GM19035 (cell line): ENCODE results near the gene SDHB.
"Not testable (repeated sequence)": the region's sequence is repeated elsewhere in the genome, so short reads cannot be mapped to it uniquely, and the experiment has no call there.

Experiments used
- ATAC-seq: cut with Tn5 transposase; IDR thresholded peaks from one replicate; pipeline ENCODE4 v1.9.1; 2021; ENCODE audit not compliant: unreplicated experiment

Gene SDHB

DNA sequence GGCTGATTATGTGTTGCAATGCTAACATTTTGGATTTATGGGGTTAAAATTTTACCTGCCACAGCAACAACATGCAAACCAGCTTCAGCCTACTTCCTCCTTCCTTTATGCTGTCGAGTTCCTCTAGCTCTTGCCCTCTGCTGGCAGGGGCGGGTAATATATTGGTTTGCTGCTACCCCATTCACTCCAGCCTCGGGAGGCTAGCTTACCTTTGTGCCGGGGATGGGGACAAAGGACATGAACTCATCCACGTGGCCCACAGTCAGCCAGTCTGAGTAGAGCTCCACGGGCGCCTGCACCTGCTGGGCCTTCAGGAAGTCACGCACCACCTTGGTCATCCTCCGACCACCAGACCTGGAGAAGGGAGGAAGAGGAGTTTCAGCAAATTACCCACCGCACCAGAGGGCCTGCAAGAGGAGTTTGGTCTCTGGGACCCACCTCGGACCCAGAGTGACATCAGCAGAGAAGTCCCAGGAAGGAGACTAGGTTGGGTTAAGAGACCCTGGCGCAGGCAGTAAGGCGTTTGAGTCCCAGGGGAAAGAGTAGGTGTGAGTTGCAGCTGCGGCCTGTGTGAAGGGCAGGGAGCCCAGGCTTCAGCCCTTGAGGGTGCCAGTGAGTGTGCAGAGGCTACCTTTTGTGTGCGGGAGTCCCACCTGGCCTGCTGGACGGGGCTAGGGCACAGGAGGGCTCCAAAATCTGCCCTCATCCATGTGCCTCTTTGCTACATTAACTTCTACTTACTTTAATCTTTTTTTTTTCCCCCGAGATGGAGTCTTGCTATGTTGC, 21.8 kb upstream of the SDHB start:
- no peak for ATAC-seq

DNA sequence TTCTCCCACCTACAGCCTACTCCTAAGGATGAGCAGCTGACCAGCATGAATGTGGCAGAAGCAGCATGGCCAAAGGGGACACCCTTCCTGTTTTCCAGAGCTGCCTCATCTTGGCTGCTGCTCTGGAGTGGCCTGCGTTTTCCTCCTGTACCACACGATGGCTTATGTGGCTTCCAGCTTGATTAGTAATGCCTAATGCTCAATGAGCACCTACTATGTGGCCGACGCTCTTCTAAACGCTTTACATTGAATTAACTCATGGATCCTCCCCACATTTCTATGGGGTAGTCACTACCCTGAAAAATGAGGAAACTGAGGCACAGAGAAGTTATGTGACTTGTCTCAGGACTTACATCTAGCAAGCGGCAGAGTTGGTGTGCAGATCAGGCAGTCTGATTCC, 18.0 kb upstream of the SDHB start:
- no peak for ATAC-seq

DNA sequence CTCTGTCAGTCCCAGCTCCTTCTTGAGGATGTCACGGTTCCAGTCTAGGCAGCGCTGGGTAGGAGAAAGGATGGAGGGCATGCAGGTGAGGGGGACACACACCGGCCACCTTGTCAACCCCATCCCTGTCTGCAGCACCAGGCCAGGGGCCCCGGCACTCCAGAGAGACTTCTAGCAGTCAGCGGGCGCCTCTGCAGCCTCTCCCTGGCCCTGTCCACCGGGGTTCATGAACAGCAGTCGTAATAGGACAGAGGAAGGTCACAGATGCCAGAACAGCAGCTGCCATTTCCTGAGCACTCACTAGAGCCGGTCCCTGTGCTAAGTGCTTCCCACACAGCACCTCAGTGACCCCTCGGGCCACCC, 16.3 kb upstream of the SDHB start:
- no peak for ATAC-seq

DNA sequence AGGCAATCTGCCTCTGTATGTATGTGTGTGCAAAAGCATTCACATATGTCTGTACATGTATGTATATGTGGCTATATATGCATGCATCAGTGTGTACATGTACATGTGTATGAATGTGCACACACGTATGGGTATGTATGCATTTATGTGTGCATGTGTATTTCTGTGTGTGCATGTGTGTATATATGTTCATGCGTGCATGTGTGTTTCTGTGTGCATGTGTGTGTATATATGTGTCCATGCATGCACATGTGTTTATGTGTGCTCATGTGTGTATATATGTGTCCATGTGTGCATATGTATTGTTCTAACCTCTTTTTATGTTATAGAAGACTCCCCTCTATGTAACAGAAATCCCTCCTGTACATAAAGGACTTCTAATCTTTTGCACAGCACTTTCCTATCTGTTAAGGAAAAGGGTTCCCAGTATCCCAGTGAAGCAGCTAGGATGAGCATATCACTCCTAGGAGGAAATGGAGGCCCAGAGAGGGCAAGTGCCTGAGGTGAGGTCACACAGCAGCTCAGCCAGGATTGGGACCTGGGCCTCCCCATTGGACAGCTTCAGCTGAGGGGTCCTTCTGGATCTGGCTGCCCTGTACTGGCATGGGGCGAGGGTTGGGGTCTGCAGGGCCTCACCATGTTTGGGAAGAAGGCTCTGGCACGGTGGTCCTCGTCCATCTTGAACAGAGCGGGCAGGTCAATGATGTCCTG, 15.8 kb upstream of the SDHB start:
- ATAC-seq: no peak

DNA sequence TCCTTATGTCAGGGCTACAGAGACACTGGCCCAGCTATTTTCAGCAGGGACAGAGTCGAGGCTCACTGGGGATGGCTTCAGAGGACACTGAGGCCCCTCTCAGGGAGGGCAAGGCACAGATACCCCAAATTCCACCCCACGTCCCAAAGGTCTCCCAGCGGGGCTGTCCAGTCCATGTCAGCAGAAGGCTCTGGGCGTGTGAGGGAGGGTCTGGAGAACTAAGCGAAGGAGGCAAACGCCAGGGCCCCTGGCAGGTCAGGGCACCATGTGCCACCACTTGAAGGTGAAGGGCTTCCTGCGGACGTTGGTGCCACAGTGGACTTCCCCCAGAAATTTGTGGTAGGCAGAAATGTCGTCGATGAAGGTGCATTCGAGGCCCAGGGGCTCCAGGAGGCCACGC, 15.0 kb upstream of the SDHB start:
- no peak for ATAC-seq

DNA sequence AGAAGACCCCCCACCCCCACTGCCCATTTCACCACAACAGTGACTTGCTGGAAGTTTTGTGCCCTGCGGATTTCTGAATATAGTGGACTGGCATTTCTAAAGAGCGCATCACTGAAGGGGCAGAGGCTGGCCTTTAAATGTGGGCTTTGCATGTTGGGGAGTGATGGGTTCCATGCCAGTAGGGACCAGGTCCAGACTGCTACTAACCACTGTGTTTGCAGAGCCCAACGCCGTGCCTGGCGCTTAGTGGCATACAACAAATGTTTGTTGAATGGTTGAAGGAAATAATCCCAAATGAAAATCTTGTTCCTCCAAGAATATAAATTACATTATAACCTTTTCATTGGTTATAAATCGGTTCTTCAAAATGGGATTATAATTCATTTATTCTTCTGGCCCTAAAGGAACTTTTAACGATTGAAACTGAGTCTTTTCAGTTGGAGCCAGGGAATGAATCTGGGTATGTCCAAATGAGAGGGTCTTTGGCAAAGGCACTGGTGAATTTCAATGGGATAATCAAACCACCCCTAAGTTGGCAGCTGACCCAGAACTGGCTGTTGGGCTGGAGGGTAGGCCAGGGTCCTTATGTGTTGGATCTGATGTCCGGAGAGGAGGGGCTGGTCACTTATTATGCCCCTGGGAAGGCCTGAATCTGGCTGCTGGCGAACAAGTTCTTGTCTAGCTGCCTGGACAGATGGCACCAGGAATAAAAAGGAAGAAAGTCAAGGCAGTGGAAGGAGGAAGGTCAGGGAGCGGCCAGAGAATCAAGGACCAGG, 13.8 kb upstream of the SDHB start:
- ATAC-seq: no peak

DNA sequence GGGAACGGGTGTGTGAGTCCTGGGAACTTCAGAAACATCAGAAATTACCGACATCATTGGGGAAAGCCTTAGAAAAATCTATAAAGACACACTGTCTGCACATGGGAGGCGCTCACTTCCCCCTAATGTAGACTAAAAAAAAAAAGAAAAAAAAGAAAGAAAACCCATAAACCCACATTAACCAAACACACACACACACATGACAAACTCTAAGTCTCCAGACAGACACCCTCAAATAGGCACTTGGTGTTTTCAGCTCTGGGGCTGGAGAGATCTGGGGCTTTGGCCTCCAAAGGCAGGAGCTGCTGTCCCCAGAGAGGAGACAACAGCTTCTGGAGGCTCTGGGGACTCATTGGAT, 13.2 kb upstream of the SDHB start:
- ATAC-seq: no peak

DNA sequence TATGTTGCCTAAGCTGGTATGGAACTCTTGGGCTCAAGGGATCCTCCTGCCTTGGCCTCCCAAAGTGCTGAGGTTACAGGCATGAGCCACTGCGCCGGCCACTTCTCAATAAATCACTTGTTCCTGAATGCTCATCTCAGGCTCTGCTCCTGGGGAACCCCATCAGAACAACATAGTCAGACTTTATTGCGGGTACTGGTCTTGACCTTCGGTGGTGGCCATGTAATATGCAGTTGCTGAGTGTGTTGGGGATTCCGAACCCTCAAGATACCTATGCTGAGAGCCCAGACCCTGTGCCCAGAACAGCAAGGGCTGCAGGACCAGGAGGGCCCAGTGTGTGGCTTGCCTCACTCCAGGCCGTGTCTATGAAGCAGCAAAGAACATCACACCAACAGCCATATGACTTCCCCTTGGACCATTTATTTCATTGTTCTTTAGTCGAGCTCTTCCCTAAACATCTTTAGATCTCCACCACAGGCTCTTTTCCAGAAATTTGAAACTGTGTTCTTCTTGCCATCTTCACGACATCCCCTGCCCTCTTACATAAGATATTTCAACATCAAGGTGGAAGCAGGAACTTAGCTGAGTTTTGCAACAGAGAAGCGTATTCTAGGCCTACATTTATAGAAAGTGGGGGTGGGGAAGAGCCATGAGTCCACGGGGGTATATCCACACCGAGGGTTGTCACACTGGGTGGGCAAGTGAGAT, 12.7 kb upstream of the SDHB start:
- no peak for ATAC-seq

DNA sequence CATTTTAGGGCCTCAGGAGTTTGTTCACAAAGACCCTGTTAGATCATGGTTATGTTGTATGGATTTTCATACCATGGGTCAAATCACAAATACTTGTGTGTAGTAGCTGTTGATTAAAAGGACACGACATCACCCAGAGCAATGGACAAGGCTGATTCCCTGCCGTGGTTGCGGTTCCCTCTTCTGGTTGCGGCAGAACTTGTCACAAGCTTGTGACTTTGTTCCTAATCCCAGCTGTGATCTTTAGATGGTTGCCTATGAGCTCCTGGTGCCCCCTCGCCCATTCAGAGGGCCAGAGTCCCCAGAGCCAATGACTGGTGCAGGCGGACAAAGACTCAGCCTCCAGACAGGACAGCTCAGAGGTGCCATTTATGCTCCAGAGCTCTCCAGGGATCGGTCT, 11.8 kb upstream of the SDHB start:
- ATAC-seq: no peak

DNA sequence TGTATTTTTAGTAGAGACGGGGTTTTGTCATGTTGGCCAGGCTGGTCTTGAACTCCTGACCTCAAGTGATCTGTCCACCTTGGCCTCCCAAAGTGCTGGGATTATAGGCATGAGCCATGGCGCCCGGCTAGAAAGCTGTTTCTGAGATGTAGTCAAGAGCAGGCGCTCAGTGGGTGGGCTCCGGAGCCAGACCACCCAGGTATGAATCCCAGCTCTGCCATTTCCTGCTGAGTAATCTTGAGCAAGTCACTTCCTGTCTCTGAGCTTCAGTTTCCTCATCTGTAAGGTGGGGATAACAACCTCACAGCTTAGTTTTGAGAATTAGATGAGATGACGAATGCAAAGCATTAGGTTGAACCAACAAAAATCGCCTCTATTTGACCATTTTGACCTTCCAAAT, 8.9 kb upstream of the SDHB start:
- not testable (repeated sequence) for ATAC-seq

DNA sequence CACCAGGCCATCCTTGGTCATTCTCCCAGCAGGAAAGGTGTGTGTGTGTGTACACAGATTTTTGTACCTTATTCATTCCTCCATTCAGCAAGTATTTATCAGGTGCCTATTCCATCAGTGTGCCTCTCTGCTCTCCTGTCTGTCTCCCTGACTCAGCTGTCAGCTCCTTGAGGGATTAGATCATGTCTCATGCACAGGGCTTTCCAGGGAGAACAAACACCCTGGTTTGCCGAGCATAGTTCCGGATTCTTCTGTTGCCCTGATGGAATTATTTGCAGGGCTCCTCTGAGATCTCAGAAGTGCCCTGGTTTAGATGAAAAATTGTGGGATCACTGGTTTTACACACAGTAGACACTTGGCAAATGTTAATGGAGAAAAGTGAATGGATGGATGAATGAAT, 8.1 kb upstream of the SDHB start:
- no peak for ATAC-seq

DNA sequence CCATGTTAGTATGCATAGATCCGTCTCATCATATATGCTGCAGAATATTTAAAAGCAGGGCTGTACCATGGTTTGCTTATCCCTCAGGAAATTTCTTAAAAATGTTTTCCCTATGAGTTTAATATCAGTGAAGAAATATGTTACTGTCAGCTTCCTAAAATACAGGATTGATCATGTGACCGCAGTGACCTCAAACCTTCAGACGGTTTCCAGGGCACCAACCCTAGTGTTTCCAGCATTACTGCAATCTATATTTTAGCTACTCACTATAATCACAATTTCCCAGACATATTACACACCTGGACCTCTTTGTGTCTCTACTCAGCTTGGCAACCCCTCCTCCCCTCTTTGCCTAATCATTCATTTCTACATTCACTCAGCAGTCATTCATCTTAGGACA, 7.7 kb upstream of the SDHB start:
- ATAC-seq: no peak

DNA sequence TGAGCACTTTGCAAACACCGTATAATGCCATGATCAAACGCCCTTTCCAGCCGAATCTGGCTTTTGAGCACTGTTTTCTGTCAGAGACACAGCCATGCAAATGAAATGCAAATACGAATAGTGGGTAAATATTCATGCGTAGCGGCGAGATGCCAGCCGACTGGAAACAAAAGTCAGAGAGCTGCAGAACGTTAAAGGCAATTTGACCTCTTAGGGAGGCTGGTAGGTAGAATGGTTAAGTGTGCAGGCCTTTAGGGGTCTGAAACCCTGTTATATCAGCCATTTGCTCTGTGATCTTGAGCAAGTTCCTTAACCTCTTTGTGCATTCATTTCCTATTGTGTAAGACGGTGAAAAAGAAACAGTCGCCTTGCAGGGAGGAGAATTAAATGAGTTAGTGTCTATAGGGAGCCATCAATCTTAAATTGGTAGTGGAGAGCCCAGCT, 6.5 kb upstream of the SDHB start:
- ATAC-seq: no peak

DNA sequence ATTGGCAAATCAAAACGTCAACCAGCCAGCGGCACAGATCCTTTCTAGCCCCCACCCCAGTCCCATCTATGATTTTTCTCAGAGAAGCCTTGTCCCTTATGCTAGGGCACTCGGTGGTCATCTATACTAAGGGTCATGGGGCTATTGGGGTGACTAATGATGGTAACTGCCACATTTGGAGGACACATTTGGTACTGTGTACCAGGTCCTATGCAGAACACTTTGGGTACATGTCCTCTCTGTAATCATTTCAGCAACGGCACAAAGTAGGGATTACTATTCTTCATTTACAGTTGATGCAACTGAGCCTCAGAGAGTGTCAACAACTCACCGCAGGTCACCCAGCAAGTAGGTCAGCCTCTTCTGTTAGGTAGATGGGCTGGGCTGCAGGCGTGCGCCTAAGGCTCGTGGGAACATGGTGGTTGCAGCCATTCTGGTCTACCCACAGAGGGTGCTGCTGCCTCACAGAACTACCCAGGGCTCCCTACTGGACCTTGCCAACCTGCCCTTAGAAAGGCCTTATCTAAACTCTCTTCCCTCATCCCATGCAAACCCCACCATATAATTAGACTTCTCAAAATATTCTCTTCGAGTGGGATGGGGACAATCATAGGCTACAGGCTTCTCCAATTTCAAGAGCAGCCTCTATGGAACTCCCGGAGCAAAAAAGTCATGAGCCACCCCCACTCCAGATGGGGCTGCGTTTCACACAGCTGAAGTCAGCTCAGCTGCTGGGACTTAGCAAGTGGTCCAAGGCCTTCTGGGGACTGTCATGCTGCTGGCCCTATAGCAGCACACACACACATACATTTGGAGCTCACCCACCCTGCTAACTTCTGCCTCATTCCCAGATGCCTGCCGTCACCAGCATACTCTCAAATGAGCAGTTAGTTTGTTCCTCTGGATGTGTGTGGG, 5.8 kb upstream of the SDHB start:
- ATAC-seq: no peak

DNA sequence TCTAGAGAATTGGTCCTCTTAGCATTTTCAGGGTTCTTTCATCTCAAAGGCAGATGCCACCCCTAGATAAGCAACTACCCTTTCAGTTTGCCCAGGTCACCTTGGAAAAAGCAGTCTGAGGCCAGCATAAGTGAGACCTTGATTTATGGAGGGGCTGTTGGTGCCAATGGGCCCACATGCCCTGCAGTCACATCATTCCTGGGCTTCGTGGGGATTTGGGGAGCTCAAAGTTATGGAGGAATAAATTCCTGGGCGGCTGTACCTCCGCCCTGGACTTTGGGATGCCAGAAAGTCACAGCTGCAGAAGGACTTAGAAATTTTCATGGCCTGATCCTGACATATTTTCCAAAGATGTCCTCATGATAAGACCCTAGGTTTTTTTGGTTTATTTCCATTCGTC, 2.7 kb upstream of the SDHB start:
- ATAC-seq: no peak

DNA sequence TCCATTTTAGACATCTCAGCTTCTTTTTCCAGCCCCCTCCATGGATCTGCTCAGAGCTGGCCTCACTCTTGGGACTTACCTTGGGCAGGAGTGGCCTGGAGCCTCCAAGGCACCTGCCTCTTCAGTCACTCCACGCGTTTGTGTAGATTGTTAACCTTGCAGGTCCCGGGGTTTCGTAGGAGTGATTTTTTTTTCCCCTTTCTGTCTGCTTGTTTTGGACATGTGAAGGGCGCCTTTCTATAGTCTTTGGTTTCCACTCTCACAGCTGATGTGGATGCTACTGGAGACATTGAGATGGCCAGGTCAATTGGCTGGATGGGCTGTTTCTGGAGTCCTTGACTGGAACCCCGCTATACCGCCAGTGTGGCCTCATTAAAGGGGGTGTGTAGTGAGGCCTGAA, 2.0 kb upstream of the SDHB start:
- no peak for ATAC-seq

DNA sequence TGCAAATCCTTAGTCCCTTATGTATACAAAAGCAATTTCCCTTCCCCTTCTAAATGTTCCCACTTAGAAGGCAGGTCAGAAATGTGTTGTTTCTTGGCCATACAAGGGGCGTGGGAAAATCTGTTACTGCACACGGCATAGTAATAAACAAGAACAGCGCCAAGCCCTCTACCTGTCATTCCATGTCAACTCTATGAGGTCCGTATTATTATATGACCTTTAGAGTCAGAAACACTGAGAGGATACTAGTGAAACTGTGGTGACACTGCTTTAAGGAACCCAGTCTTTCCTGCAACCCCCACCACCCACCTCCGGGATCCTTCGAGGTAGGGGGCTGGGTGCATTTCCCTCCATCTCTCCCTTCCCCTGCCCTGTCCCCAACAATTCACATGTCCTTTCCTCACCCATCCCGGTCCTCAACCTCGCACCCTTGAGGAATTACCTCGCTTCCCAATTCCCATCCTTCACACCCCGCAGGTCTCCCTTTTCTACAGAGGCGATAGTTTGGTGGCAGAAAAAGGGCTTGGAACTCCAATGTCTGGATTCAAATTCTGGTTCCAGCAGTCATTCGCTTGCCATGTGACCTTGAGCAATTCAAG, 647 bp downstream of the SDHB start:
- no peak for ATAC-seq

DNA sequence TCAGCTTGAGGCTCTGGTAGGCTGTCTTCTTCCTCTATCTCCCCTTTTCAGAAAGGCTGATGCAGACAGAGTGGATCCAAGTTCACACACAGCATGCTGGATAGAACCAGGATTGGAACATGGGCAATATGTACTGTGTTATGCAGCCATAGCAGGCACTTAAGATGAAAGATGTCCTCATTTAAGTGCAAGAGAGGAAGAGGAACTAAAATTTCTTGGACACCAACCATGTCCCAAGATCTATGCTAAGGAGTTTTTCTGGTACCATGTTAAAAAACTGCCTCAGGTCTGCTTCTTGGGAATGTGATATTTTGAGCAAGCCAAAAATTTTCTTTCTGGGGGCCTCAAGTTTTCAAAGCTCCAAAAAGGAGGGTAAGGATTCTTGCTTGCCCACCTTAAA, 1.2 kb downstream of the SDHB start:
- ATAC-seq: no peak

DNA sequence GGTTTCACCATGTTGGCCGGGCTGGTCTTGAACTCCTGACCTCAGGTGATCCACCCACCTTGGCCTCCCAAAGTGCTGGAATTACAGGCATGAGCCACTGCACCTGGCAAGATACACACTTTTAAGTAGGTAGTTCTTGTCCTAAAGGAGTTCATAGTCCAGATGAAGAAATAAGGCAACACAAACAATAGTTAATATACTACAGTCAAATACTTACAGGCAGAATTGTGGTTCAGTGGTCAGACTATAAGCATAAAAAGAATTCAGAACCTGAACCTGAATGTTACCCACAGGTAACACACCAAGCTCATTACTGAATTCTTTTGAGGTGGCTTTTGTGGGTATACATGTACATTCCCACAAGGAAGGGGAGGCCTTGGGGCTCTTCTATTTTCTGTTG, 1.8 kb downstream of the SDHB start:
- no peak for ATAC-seq

DNA sequence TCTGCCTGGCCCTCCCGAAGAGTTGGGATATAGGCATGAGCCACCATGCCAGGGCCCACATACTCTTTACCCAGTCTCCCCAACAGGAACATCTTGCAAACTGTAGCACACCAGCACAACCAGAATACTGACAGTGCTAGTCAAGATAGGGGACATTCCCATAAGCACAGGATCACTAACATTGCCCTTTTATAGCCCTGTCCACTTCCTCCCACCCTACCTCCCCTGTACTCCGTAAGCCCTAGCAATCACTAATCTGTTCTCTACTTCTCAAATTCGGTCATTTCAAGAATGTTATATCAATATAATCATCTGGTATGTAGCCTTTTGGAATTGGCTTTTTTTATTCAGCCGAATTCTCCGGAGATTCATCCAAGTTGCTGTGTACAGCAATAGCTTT, 5.9 kb downstream of the SDHB start:
- no peak for ATAC-seq
